GM12878 (cell line): ENCODE data around the gene TBC1D10A. TPM values are rescaled to one million over a fixed set of nuclear protein-coding genes. Genes with fewer than 3 reads are reported as not detected.

Source experiments
- BCL11A ChIP-seq: IDR thresholded peaks from 2 replicates; pipeline ENCODE4 v1.6.1; 2011; ENCODE audit warnings: low read depth, low read length
- CHD1 ChIP-seq: IDR thresholded peaks from 2 replicates; pipeline ENCODE4 v1.6.1; 2012; ENCODE audit warnings: low read depth, low read length, improper control_type of control experiment
- CHD2 ChIP-seq: IDR thresholded peaks from 2 replicates; pipeline ENCODE4 v1.6.1; 2011; ENCODE audit warnings: low read depth, low read length, improper control_type of control experiment, borderline replicate concordance
- CREM ChIP-seq: IDR thresholded peaks from 2 replicates; pipeline ENCODE4 v1.6.1; 2014; ENCODE audit warnings: antibody characterized with exemption, low read depth
- HCFC1 ChIP-seq: fragments of 150-350 bp; IDR thresholded peaks from 2 replicates; pipeline ENCODE4 v1.6.1; 2014; ENCODE audit warnings: low read length
- IKZF2 ChIP-seq, 2 experiments: fragments of 450-650 bp; IDR thresholded peaks; 2 replicates each; pipeline ENCODE4 v1.6.1; 2017; ENCODE audit warnings: mild to moderate bottlenecking in 2 of 2, moderate library complexity in 2 of 2
- JUNB ChIP-seq: IDR thresholded peaks from 2 replicates; pipeline ENCODE4 v1.6.1; 2016; ENCODE audit warnings: antibody characterized with exemption, mild to moderate bottlenecking
- KDM1A ChIP-seq: fragments of 200-600 bp; sonication (generic); IDR thresholded peaks from 2 replicates; pipeline ENCODE4 v1.6.1; 2016; ENCODE audit warnings: borderline replicate concordance
- KLF5 ChIP-seq: fragments of 450-650 bp; IDR thresholded peaks from 2 replicates; pipeline ENCODE4 v1.6.1; 2014; ENCODE audit warnings: mild to moderate bottlenecking; ENCODE audit not compliant: partially characterized antibody
- MTA2 ChIP-seq: fragments of 450-650 bp; IDR thresholded peaks from 2 replicates; pipeline ENCODE4 v1.6.1; 2016; ENCODE audit warnings: low read depth, mild to moderate bottlenecking, moderate library complexity
- MTA3 ChIP-seq: IDR thresholded peaks from 2 replicates; pipeline ENCODE4 v1.6.1; 2012; ENCODE audit warnings: low read length, inconsistent platforms, borderline replicate concordance
- NR2F1 ChIP-seq: fragments of 450-650 bp; conservative IDR thresholded peaks from 2 replicates; pipeline ENCODE4 v1.6.1; 2017; ENCODE audit warnings: mild to moderate bottlenecking
- POU2F2 ChIP-seq: IDR thresholded peaks from 3 replicates; pipeline ENCODE4 v1.6.1; 2011; ENCODE audit warnings: low read depth, mild to moderate bottlenecking, low read length, borderline replicate concordance
- RAD51 ChIP-seq: fragments of 450-650 bp; IDR thresholded peaks from 2 replicates; pipeline ENCODE4 v1.6.1; 2016; ENCODE audit warnings: moderate library complexity, mild to moderate bottlenecking, inconsistent platforms
- RUNX3 ChIP-seq: IDR thresholded peaks from 2 replicates; pipeline ENCODE4 v1.6.1; 2012; ENCODE audit warnings: low read length, inconsistent platforms
- SMAD1 ChIP-seq: fragments of 450-650 bp; IDR thresholded peaks from 2 replicates; pipeline ENCODE4 v1.6.1; 2018; ENCODE audit warnings: mild to moderate bottlenecking, low read depth; ENCODE audit not compliant: partially characterized antibody
- SMAD5 ChIP-seq: IDR thresholded peaks from 2 replicates; pipeline ENCODE4 v1.6.1; 2016; ENCODE audit warnings: antibody characterized with exemption, low read depth
- SMC3 ChIP-seq: IDR thresholded peaks from 2 replicates; pipeline ENCODE4 v1.6.1; 2011; ENCODE audit warnings: low read length, improper control_type of control experiment, borderline replicate concordance
- TAF1 ChIP-seq: IDR thresholded peaks from 2 replicates; pipeline ENCODE4 v1.6.1; 2011; ENCODE audit warnings: mild to moderate bottlenecking, low read depth, low read length, borderline replicate concordance
- TCF12 ChIP-seq: IDR thresholded peaks from 2 replicates; pipeline ENCODE4 v1.6.1; 2011; ENCODE audit warnings: low read depth, mild to moderate bottlenecking, low read length
- ZNF622 ChIP-seq: fragments of 450-650 bp; IDR thresholded peaks from 2 replicates; pipeline ENCODE4 v1.6.1; 2017; ENCODE audit warnings: mild to moderate bottlenecking, inconsistent platforms
- ZZZ3 ChIP-seq: IDR thresholded peaks from 2 replicates; pipeline ENCODE4 v1.6.1; 2011; ENCODE audit warnings: low read depth; ENCODE audit not compliant: control insufficient read depth, insufficient read length
- polyA plus RNA-seq, 11 experiments: library from polyadenylated mRNA; depleted of rRNA in 4 of 11; unstranded in 6 of 11; stranded (reverse) in 5 of 11; fragments of >200 nt; fragmentation: Nextera tagmentation in 4 of 11; fragmentation: Illumina TruSeq in 1 of 11; extraction: Ambion mirVana in 4 of 11; extraction: Trizol in 1 of 11; gene quantifications; 1 replicate in 1 of 11; 2 replicates in 10 of 11; pipeline versions ENCODE4 v1.2.1 to v1.2.3, GENCODE V29; 2011 to 2016; ENCODE audit warnings: inconsistent platforms in 2 of 11, missing spikeins in 2 of 11, low read depth in 1 of 11
- total RNA-seq, 4 experiments: library from RNA; depleted of rRNA in 3 of 4; stranded (reverse); fragments of >200 nt in 3 of 4; fragmentation: Illumina TruSeq in 1 of 4; extraction: Trizol in 1 of 4; gene quantifications; 2 replicates each; pipeline versions ENCODE4 v1.2.1 to v1.2.3, GENCODE V29; 2013 to 2021
- TF ChIP-seq, protein P1 (sequence below): fragments of 450-650 bp; IDR thresholded peaks from 2 replicates; pipeline ENCODE4 v1.6.1; 2017; ENCODE audit warnings: low read depth, mild to moderate bottlenecking, moderate library complexity
- TF ChIP-seq, protein P2 (sequence below): fragments of 450-650 bp; IDR thresholded peaks from 2 replicates; pipeline ENCODE4 v1.6.1; 2017; ENCODE audit warnings: mild to moderate bottlenecking, low read depth, inconsistent platforms; ENCODE audit not compliant: poor library complexity, severe bottlenecking
- TF ChIP-seq, protein P3 (sequence below): fragments of 450-650 bp; formaldehyde crosslinking; IDR thresholded peaks from 2 replicates; pipeline ENCODE4 v1.4.0; 2020; ENCODE audit warnings: mild to moderate bottlenecking, moderate library complexity
- TF ChIP-seq, protein P4 (sequence below): fragments of 450-650 bp; IDR thresholded peaks from 2 replicates; pipeline ENCODE4 v1.6.1; 2016; ENCODE audit warnings: mild to moderate bottlenecking

Gene TBC1D10A
- total and polyA plus RNA-seq, 10 of the 15 experiments (the other 5 are each of a cell fraction or from before 2014, with no cell fraction given): 0.27 to 25.7 (median 15.3) TPM

DNA sequence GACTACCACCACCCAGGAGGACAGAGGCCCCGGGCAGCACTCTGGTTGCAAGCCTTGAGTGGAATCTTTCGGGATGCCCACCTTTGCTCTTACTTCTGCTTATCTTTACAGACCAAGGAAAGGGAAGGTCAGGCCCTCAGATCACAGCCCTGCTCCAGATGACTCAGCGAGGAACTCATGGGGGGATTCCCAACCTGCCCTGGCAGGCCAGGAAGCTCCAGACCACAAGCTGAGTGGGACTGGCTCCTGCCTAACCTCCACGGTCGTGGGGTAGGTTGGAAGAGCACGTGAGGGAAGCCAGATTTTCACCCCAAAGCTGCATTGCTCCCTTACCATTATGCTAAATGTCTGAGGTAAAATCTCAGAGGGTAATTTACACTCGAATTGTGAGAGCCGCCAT lies 11.8 kb downstream of the TBC1D10A start (continued):
- TF ChIP-seq, protein P1, sequence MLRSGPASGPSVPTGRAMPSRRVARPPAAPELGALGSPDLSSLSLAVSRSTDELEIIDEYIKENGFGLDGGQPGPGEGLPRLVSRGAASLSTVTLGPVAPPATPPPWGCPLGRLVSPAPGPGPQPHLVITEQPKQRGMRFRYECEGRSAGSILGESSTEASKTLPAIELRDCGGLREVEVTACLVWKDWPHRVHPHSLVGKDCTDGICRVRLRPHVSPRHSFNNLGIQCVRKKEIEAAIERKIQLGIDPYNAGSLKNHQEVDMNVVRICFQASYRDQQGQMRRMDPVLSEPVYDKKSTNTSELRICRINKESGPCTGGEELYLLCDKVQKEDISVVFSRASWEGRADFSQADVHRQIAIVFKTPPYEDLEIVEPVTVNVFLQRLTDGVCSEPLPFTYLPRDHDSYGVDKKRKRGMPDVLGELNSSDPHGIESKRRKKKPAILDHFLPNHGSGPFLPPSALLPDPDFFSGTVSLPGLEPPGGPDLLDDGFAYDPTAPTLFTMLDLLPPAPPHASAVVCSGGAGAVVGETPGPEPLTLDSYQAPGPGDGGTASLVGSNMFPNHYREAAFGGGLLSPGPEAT: peak; percentile 93
- TF ChIP-seq KLF5 (no peak), NR2F1 (peak; percentile 97), MTA2 (peak; percentile 56), BCL11A (peak; percentile 62; the same call in 1 of the 2 replicates), KDM1A (no peak), TAF1 (no peak), IKZF2 (IDR thresholded peaks at IDR 0.05) (peak; percentile 97), CREM (peak; percentile 49; the same call in 1 of the 2 replicates), SMC3 (no peak), ZZZ3 (no peak), CHD1 (no peak), SMAD5 (no peak), CHD2 (no peak), TCF12 (peak; percentile 32; the same call in 1 of the 2 replicates), MTA3 (peak; percentile 46; the same call in 1 of the 2 replicates), JUNB (peak; percentile 59), POU2F2 (no peak), ZNF622 (no peak), RUNX3 (peak; percentile 95), HCFC1 (no peak), SMAD1 (no peak), RAD51 (peak; percentile 51; the same call in 1 of the 2 replicates)
- TF ChIP-seq, protein P2, sequence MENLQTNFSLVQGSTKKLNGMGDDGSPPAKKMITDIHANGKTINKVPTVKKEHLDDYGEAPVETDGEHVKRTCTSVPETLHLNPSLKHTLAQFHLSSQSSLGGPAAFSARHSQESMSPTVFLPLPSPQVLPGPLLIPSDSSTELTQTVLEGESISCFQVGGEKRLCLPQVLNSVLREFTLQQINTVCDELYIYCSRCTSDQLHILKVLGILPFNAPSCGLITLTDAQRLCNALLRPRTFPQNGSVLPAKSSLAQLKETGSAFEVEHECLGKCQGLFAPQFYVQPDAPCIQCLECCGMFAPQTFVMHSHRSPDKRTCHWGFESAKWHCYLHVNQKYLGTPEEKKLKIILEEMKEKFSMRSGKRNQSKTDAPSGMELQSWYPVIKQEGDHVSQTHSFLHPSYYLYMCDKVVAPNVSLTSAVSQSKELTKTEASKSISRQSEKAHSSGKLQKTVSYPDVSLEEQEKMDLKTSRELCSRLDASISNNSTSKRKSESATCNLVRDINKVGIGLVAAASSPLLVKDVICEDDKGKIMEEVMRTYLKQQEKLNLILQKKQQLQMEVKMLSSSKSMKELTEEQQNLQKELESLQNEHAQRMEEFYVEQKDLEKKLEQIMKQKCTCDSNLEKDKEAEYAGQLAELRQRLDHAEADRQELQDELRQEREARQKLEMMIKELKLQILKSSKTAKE: no peak
- TF ChIP-seq, protein P3, sequence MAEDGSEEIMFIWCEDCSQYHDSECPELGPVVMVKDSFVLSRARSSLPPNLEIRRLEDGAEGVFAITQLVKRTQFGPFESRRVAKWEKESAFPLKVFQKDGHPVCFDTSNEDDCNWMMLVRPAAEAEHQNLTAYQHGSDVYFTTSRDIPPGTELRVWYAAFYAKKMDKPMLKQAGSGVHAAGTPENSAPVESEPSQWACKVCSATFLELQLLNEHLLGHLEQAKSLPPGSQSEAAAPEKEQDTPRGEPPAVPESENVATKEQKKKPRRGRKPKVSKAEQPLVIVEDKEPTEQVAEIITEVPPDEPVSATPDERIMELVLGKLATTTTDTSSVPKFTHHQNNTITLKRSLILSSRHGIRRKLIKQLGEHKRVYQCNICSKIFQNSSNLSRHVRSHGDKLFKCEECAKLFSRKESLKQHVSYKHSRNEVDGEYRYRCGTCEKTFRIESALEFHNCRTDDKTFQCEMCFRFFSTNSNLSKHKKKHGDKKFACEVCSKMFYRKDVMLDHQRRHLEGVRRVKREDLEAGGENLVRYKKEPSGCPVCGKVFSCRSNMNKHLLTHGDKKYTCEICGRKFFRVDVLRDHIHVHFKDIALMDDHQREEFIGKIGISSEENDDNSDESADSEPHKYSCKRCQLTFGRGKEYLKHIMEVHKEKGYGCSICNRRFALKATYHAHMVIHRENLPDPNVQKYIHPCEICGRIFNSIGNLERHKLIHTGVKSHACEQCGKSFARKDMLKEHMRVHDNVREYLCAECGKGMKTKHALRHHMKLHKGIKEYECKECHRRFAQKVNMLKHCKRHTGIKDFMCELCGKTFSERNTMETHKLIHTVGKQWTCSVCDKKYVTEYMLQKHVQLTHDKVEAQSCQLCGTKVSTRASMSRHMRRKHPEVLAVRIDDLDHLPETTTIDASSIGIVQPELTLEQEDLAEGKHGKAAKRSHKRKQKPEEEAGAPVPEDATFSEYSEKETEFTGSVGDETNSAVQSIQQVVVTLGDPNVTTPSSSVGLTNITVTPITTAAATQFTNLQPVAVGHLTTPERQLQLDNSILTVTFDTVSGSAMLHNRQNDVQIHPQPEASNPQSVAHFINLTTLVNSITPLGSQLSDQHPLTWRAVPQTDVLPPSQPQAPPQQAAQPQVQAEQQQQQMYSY (CRISPR knock-in tag): no peak
- TF ChIP-seq, protein P4, sequence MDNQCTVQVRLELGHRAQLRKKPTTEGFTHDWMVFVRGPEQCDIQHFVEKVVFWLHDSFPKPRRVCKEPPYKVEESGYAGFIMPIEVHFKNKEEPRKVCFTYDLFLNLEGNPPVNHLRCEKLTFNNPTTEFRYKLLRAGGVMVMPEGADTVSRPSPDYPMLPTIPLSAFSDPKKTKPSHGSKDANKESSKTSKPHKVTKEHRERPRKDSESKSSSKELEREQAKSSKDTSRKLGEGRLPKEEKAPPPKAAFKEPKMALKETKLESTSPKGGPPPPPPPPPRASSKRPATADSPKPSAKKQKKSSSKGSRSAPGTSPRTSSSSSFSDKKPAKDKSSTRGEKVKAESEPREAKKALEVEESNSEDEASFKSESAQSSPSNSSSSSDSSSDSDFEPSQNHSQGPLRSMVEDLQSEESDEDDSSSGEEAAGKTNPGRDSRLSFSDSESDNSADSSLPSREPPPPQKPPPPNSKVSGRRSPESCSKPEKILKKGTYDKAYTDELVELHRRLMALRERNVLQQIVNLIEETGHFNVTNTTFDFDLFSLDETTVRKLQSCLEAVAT: peak; percentile 48
